Neutrophil (primary cell): ENCODE measurements around the gene HINT3.
"Not testable (repeated sequence)": the region's sequence is repeated elsewhere in the genome, so short reads cannot be mapped to it uniquely, and the experiment has no call there.

Experiments
- H3K27ac ChIP-seq: fragments of 200-600 bp; sonication (generic); 2 replicates; pipeline ENCODE4 v1.5.1; 2016; ENCODE audit warnings: mild to moderate bottlenecking, moderate library complexity
- H3K27me3 ChIP-seq: fragments of 200-600 bp; sonication (generic); 2 replicates; pipeline ENCODE4 v1.6.0; 2016; ENCODE audit warnings: mild to moderate bottlenecking
- H3K36me3 ChIP-seq: fragments of 200-600 bp; sonication (generic); 2 replicates; pipeline ENCODE4 v1.5.1; 2017
- H3K4me1 ChIP-seq, 2 experiments: fragments of 200-600 bp in 1 of 2; sonication (generic) in 1 of 2; 1 replicate in 1 of 2; 2 replicates in 1 of 2; pipeline versions ENCODE4 v1.5.1 to v1.6.1; 2013 to 2016; ENCODE audit warnings: low read depth in 1 of 2, low read length in 1 of 2, mild to moderate bottlenecking in 1 of 2, moderate library complexity in 1 of 2; ENCODE audit not compliant: control insufficient read depth in 1 of 2, insufficient read depth in 1 of 2
- H3K4me3 ChIP-seq, 2 experiments: fragments of 200-600 bp in 1 of 2; sonication (generic) in 1 of 2; 1 replicate in 1 of 2; 2 replicates in 1 of 2; pipeline ENCODE4 v1.5.1; 2013 to 2016; ENCODE audit warnings: low read depth in 1 of 2, low read length in 1 of 2, mild to moderate bottlenecking in 1 of 2, moderate library complexity in 1 of 2
- H3K9me3 ChIP-seq: fragments of 200-600 bp; sonication (generic); 2 replicates; pipeline ENCODE4 v1.5.1; 2016
- TF ChIP-seq, protein P1 (sequence below): fragments of 200-600 bp; sonication (generic); IDR thresholded peaks from 2 replicates; pipeline ENCODE4 v1.5.1; 2016; ENCODE audit warnings: antibody characterized with exemption

Gene HINT3

DNA sequence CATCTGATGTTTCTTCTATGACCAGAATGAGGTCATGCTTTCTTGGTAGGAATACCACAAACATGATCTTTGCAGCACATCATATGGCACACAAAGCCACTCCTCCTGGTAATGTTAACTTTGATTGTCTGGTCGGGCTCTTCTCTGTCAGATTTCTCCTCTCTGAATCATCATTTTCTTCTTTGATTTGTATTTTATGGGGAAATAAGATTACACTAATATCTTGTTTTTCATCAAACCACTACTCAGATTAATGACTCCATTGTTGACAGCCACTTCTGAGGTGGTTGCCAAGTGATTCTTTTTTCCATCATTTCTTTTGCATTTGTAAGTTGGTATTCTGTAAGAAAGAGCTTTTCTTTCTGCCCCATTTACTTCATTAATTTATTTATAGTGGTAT is 59.3 kb downstream of the HINT3 start:
- no peak overlapping the region for H3K27ac ChIP-seq
- no peaks in the 10 kb centered on the region for H3K36me3 ChIP-seq

DNA sequence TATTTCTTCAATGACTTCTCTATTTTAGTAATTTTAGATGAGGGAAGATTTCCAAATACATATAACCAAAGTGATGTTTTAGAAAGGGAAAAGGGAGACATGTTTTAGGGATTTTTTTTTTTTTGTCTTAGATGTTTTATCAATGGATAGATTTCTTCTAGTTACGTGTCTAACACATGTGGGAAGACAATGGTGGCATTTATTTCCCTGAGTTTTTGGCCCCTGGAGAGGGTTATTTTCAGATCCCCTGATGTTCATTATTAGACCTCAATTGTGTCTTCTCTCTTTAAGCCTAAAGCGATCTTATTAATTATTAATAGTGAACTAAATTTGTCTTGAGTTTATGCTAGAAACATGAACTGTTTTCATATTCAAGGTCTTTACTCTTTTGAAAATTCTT is 60.0 kb downstream of the HINT3 start:
- Histone ChIP-seq H3K4me1 (no peaks in the 10 kb centered on the region), H3K9me3 (no peaks in the 10 kb centered on the region), H3K27ac (no peak overlapping the region), H3K4me3 (no peak overlapping the region), H3K27me3 (no peaks in the 10 kb centered on the region), H3K36me3 (no peaks in the 10 kb centered on the region)
- TF ChIP-seq, protein P1, sequence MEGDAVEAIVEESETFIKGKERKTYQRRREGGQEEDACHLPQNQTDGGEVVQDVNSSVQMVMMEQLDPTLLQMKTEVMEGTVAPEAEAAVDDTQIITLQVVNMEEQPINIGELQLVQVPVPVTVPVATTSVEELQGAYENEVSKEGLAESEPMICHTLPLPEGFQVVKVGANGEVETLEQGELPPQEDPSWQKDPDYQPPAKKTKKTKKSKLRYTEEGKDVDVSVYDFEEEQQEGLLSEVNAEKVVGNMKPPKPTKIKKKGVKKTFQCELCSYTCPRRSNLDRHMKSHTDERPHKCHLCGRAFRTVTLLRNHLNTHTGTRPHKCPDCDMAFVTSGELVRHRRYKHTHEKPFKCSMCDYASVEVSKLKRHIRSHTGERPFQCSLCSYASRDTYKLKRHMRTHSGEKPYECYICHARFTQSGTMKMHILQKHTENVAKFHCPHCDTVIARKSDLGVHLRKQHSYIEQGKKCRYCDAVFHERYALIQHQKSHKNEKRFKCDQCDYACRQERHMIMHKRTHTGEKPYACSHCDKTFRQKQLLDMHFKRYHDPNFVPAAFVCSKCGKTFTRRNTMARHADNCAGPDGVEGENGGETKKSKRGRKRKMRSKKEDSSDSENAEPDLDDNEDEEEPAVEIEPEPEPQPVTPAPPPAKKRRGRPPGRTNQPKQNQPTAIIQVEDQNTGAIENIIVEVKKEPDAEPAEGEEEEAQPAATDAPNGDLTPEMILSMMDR, result no peak

More for the DNA sequence above, 59.3 kb downstream of the HINT3 start:
- no peak overlapping the region for H3K4me3 ChIP-seq
- H3K9me3 ChIP-seq, result no peaks in the 10 kb centered on the region
- no peaks in the 10 kb centered on the region for H3K4me1 ChIP-seq
- TF ChIP-seq, protein P1, result no peak
- H3K27me3 ChIP-seq, result no peaks in the 10 kb centered on the region

DNA sequence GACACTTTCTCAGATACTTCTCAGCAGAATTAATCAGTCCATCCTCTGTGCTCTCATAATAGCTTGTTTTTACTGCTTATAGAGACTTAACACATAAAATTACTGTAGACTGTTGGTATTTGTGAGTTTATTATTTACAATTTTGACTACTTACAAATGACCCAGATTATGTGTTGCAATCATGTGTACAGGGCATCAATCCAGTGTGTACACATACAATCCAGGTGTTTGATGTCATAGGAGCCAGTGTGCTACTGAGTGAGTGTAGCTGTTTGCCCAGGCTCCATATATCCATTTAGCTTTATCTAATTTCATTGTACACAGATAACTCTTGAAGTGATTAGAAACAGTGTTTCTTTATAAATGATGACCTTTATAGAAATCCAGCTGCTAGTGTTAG is 61.1 kb downstream of the HINT3 start:
- Histone ChIP-seq H3K27ac (no peak overlapping the region), H3K36me3 (no peaks in the 10 kb centered on the region), H3K9me3 (no peaks in the 10 kb centered on the region), H3K4me1 (no peaks in the 10 kb centered on the region), H3K4me3 (no peak overlapping the region), H3K27me3 (no peaks in the 10 kb centered on the region)
- TF ChIP-seq, protein P1, result no peak

DNA sequence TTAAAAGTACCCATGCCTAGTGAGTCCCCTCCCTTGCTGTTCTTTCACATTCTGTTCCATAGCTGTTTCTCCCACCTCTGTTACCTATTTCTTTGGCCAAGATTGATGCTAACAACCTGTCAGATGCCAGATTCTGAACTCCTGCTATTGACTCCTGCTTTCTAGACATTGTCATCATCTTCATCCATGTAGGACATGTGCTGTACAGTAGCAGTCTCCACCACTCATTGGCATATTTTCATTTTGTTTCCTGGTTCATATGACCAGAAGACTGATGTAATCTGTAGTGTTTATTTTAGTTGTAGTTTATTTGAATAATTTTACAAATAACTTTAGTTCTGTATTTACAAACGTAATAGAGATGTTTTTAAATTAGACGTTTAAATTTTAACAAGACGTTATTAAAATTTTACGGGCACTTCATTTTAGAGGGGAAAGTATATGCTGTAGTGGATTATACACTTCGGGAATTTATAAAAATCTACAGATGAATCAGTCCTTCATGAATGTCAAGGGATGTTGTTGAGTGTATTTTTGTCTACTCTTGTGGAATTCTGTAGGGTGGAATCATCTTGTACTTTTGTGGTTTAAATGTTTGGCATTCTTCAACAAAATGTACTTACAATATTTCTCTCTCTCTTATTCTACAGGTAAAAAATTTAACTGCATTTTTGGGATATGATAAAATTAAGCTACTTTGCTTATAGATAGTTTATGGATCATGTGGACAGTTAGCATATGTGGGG is 63.9 kb downstream of the HINT3 start:
- TF ChIP-seq, protein P1, result no peak
- Histone ChIP-seq H3K36me3 (no peaks in the 10 kb centered on the region), H3K9me3 (no peaks in the 10 kb centered on the region), H3K27ac (no peak overlapping the region), H3K4me3 (no peak overlapping the region), H3K27me3 (no peaks in the 10 kb centered on the region), H3K4me1 (no peaks in the 10 kb centered on the region)

DNA sequence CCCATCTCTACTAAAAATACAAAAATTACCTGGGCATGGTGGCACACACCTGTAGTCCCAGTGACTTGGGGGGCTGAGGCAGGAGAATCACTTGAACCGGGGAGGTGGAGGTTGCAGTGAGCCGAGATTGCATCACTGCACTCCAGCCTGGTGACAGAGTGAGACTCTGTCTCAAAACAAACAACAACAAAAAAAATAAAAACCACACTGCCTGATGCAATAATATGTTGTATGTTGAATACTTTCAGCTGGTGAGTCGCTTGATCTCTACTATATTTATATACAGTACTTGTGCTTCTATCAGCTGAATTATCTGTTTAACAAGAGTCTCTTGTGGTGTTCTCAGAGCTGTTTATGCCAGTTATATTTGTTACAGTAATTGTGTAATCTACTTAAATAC is 66.9 kb downstream of the HINT3 start:
- not testable (repeated sequence) for H3K27me3 ChIP-seq, H3K27ac ChIP-seq, H3K4me1 ChIP-seq, H3K36me3 ChIP-seq, H3K9me3 ChIP-seq, H3K4me3 ChIP-seq

DNA sequence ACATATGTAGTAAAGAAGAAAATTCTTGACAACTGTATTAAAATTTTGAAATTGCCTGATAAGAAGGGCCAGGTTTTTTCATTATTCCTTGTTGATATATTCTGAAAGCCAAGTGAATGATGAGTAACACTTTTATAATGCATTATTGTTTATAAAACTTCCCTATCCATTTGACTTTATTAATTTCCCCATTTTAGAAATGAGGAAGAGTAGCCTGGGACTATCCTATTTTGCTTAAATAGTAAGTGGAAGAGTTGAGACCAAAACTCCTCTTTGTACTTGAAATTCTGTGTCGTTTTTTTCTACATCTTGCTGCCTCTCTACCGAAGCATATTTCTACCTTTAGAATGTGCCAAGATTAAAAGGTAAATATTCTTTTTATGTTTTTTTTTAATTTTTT is 69.4 kb downstream of the HINT3 start:
- Histone ChIP-seq H3K27ac (no peak overlapping the region), H3K9me3 (no peaks in the 10 kb centered on the region), H3K4me3 (no peak overlapping the region), H3K4me1 (no peaks in the 10 kb centered on the region), H3K27me3 (no peaks in the 10 kb centered on the region), H3K36me3 (no peaks in the 10 kb centered on the region)
- TF ChIP-seq, protein P1, result no peak
